ENCODE data around the gene F12. TPM values are rescaled to one million over a fixed set of nuclear protein-coding genes. Genes with fewer than 3 reads are reported as not detected.

The F12 gene
- total RNA-seq, 1 experiment from 2014 or later: 13.4 TPM

DNA sequence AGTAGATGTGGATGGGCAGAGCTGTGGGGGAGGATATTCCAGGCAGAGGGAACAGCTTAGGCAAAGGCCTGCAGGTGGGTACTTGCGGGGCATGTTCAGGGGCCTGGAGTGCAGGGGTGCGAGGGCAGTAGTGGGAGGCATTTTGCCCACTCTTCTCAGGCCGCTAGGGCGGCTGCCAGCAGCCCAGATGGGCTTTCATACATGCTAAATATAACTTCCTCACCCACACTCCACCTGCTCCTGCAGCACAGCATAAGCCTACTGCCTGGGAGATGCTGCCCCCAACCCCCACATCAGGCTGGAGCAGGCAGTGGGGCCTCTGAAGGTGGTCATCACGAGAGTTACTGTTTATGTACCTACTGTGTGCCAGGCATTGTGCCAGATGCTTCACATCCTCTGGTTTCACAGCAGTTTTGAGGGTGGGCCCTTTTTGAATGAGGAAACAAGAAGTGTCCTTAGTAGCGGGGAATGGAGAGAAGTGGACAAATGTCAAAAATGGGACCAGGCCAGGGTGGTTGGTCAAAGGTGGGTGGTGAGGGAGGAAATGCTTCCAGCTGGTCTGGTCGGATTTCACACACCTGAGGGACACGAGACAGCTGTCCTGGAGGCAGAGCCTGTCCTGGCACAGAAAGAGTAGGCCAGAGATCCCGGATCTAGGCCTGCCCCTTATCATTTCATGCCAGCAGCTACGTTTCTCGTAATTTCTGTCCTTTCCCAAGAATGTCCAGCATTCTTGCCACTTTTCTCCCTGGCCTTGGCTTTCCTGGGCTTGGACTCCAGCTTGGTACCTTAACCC, 39.5 kb downstream of the F12 start:
- H3K27ac ChIP-seq (ENCODE audit: low read length): 0 out of 2 replicates have a peak overlapping the region, but pooled peaks have one; percentile 51
- in situ Hi-C loops (cut with HindIII; ENCODE audit: low pct_unique_long_range_greater_than_20kb, low sequenced_read_pairs): no loop called here

DNA sequence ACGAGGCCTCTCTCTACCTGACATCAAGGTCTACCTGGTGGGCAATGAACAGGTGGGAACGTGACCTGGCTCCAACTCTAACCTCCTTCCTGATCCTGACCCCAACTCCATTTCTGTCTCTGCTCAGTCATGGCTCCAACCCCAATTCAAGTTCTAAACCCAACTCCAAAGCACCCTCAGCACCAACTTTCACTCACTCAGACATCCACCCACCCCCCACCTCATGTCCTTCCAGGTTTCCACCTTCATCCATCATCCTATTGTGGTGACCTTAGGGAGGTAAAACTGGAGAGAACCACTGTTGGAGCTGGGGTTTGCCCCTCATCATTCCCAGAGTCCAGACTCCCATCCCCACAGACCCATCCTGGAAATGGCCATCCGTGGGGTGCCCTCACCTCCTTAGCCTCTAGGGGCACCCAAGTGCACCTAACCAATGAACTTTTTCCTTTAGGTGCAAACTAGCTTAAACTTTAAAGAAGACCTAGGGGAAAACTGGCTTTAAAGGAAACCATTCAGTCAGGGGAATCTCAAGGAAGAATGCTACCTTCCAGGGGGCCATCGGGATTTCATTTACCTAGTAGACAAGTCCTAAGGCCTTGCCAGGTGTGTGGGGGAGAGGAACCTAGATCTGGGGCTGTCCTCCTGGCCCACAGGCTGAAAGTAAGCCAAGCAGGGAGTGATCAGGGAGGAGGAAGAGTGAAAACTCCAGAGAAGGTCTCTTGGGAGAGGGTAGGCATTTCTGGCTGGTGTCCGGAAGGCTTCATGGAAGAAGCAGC, 40.3 kb downstream of the F12 start:
- POLR2A ChIA-PET: interaction anchor here (0.6 kb wide), 2 partner anchors 87 to 239 kb away, joined by 5 to 13 read pairs; no protein-coding TSS in a partner anchor
- H3K27ac ChIP-seq (ENCODE audit: low read length): no peak overlapping the region
- H3K9me3 ChIP-seq (ENCODE audit: control insufficient read depth, insufficient read depth, low read depth, low read length): no peaks in the 10 kb centered on the region
- intact Hi-C loops (cut with micrococcal nuclease; ENCODE audit: unreplicated experiment) (no loop called here), in situ Hi-C loops (cut with HindIII; ENCODE audit: low pct_unique_long_range_greater_than_20kb, low sequenced_read_pairs) (no loop called here)
- H3K27me3 ChIP-seq (ENCODE audit: control insufficient read depth, insufficient read depth, low read length): no peaks in the 10 kb centered on the region
- no peak for TF ChIP-seq TCF7L2 (IDR thresholded peaks at IDR 0.05; ENCODE audit: low read depth, low read length)
- TF ChIP-seq, protein P1, sequence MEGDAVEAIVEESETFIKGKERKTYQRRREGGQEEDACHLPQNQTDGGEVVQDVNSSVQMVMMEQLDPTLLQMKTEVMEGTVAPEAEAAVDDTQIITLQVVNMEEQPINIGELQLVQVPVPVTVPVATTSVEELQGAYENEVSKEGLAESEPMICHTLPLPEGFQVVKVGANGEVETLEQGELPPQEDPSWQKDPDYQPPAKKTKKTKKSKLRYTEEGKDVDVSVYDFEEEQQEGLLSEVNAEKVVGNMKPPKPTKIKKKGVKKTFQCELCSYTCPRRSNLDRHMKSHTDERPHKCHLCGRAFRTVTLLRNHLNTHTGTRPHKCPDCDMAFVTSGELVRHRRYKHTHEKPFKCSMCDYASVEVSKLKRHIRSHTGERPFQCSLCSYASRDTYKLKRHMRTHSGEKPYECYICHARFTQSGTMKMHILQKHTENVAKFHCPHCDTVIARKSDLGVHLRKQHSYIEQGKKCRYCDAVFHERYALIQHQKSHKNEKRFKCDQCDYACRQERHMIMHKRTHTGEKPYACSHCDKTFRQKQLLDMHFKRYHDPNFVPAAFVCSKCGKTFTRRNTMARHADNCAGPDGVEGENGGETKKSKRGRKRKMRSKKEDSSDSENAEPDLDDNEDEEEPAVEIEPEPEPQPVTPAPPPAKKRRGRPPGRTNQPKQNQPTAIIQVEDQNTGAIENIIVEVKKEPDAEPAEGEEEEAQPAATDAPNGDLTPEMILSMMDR (IDR thresholded peaks at IDR 0.05): peak; percentile 91
- CTCF ChIA-PET: interaction anchor here (1.3 kb wide), 1 partner anchor 79 kb away, joined by 3 read pairs; no protein-coding TSS in a partner anchor
- no peaks in the 10 kb centered on the region; the same call in 1 of the 2 replicates for H3K36me3 ChIP-seq (ENCODE audit: control insufficient read depth, insufficient read depth, low read length)
- DNase-seq (ENCODE audit: low read depth, low spot score): no peak
- ATAC-seq: no peak
- peaks cover 14% of the 10 kb centered on the region for H3K4me1 ChIP-seq (ENCODE audit: control insufficient read depth, insufficient read depth, low read length)
- no TSS peak for BruUV-seq (replicated peaks)
- H3K4me3 ChIP-seq (ENCODE audit: low read depth in 2 of 2, low read length in 2 of 2): no peak overlapping the region

More for the DNA sequence above, 39.5 kb downstream of the F12 start:
- Histone ChIP-seq H3K27me3 (ENCODE audit: control insufficient read depth, insufficient read depth, low read length) (no peaks in the 10 kb centered on the region), H3K9me3 (ENCODE audit: control insufficient read depth, insufficient read depth, low read depth, low read length) (no peaks in the 10 kb centered on the region), H3K36me3 (ENCODE audit: control insufficient read depth, insufficient read depth, low read length) (no peaks in the 10 kb centered on the region; the same call in 1 of the 2 replicates), H3K4me1 (ENCODE audit: control insufficient read depth, insufficient read depth, low read length) (peaks cover 9% of the 10 kb centered on the region), H3K4me3 (ENCODE audit: low read depth in 2 of 2, low read length in 2 of 2) (no peak overlapping the region)
- ATAC-seq (no peak), DNase-seq (ENCODE audit: low read depth, low spot score) (no peak)
- ChIA-PET POLR2A (no interaction called here), CTCF (interaction anchor here (0.9 to 1.8 kb wide), 8 partner anchors 9 to 85 kb away, joined by 3 to 10 read pairs (median 5); no protein-coding TSS in a partner anchor)
- BruUV-seq (replicated peaks): no TSS peak
- intact Hi-C loops (cut with micrococcal nuclease; ENCODE audit: unreplicated experiment): no loop called here
- no peak for TF ChIP-seq POLR2AphosphoS5 (IDR thresholded peaks at IDR 0.05; ENCODE audit: low read depth, low read length)
- TF ChIP-seq, protein P1 (IDR thresholded peaks at IDR 0.05): no peak
- no peak for TF ChIP-seq SIN3A (IDR thresholded peaks at IDR 0.05; ENCODE audit: borderline replicate concordance, insufficient read depth, low read depth, low read length)
- TF ChIP-seq, protein P2, sequence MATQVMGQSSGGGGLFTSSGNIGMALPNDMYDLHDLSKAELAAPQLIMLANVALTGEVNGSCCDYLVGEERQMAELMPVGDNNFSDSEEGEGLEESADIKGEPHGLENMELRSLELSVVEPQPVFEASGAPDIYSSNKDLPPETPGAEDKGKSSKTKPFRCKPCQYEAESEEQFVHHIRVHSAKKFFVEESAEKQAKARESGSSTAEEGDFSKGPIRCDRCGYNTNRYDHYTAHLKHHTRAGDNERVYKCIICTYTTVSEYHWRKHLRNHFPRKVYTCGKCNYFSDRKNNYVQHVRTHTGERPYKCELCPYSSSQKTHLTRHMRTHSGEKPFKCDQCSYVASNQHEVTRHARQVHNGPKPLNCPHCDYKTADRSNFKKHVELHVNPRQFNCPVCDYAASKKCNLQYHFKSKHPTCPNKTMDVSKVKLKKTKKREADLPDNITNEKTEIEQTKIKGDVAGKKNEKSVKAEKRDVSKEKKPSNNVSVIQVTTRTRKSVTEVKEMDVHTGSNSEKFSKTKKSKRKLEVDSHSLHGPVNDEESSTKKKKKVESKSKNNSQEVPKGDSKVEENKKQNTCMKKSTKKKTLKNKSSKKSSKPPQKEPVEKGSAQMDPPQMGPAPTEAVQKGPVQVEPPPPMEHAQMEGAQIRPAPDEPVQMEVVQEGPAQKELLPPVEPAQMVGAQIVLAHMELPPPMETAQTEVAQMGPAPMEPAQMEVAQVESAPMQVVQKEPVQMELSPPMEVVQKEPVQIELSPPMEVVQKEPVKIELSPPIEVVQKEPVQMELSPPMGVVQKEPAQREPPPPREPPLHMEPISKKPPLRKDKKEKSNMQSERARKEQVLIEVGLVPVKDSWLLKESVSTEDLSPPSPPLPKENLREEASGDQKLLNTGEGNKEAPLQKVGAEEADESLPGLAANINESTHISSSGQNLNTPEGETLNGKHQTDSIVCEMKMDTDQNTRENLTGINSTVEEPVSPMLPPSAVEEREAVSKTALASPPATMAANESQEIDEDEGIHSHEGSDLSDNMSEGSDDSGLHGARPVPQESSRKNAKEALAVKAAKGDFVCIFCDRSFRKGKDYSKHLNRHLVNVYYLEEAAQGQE (IDR thresholded peaks at IDR 0.05; ENCODE audit: insufficient read depth in 1 of 2, low read depth in 2 of 2, low read length in 1 of 2): no peak
- TF ChIP-seq TCF7L2 (IDR thresholded peaks at IDR 0.05; ENCODE audit: low read depth, low read length): no peak

All from Panc1 (cell line).